WTC11 (cell line): ENCODE results near the gene GALT. TPM values are rescaled to one million over a fixed set of nuclear protein-coding genes. Genes with fewer than 3 reads are reported as not detected.
"Not testable (repeated sequence)": the region's sequence is repeated elsewhere in the genome, so short reads cannot be mapped to it uniquely, and the experiment has no call there.

ENCODE experiments used
- ATAC-seq: fragments of 200-7000 bp; cut with Tn5 transposase; 2 replicates; pipeline ENCODE4 v1.10.0; 2021; ENCODE audit warnings: mild to moderate bottlenecking, moderate library complexity
- CTCF ChIA-PET: fragments of 300-600 bp; sonication (Branson Sonifier 250); formaldehyde crosslinking; loops from one replicate; lab custom pipeline; 2021; ENCODE audit warnings: antibody characterized with exemption; lab: Charles Lee
- POLR2A ChIA-PET: fragments of 350-600 bp; sonication (Branson Sonifier 250); formaldehyde crosslinking; loops from one replicate; lab custom pipeline; 2021; ENCODE audit warnings: antibody characterized with exemption; lab: Charles Lee
- DNase-seq: peaks from one replicate; pipeline ENCODE4 v3.0.0; 2021; ENCODE audit warnings: low spot score
- H3K27ac Mint-ChIP-seq: 2 replicates; pipeline ENCODE4 v1.8.0; 2021; ENCODE audit warnings: mixed read lengths
- H3K27me3 Mint-ChIP-seq: 2 replicates; pipeline ENCODE4 v1.8.0; 2021; ENCODE audit warnings: low read depth, mild to moderate bottlenecking, moderate library complexity, mixed read lengths
- H3K36me3 Mint-ChIP-seq: 2 replicates; pipeline ENCODE4 v1.8.0; 2021; ENCODE audit warnings: mixed read lengths
- H3K4me1 Mint-ChIP-seq: 2 replicates; pipeline ENCODE4 v1.8.0; 2022; ENCODE audit warnings: mixed read lengths
- H3K4me3 Mint-ChIP-seq: 2 replicates; pipeline ENCODE4 v1.8.0; 2021; ENCODE audit warnings: mild to moderate bottlenecking, moderate library complexity, mixed read lengths
- H3K9me3 Mint-ChIP-seq: 2 replicates; pipeline ENCODE4 v1.8.0; 2021; ENCODE audit warnings: mixed read lengths
- AR ChIP-seq: fragments of 250-450 bp; sonication (Bioruptor Pico); IDR thresholded peaks from 2 replicates; pipeline ENCODE4 v1.9.0; 2021; ENCODE audit warnings: mild to moderate bottlenecking
- ATF1 ChIP-seq: sonication (generic); formaldehyde crosslinking; IDR thresholded peaks from 2 replicates; pipeline ENCODE4 v1.8.1; 2023; ENCODE audit warnings: mild to moderate bottlenecking, moderate library complexity, missing genetic modification reagents
- ATF6 ChIP-seq: sonication (generic); formaldehyde crosslinking; IDR thresholded peaks from 2 replicates; pipeline ENCODE4 v1.8.1; 2023; ENCODE audit warnings: mild to moderate bottlenecking, missing genetic modification reagents
- EMX1 ChIP-seq: fragments of 250-450 bp; sonication (Bioruptor Pico); IDR thresholded peaks from 2 replicates; pipeline ENCODE4 v1.8.0; 2021; ENCODE audit warnings: mild to moderate bottlenecking
- FOXK1 ChIP-seq: sonication (generic); formaldehyde crosslinking; IDR thresholded peaks from 2 replicates; pipeline ENCODE4 v1.8.0; 2022; ENCODE audit warnings: mild to moderate bottlenecking, moderate library complexity, missing genetic modification reagents
- FOXP1 ChIP-seq: sonication (generic); formaldehyde crosslinking; IDR thresholded peaks from 2 replicates; pipeline ENCODE4 v1.8.0; 2022; ENCODE audit warnings: missing genetic modification reagents, mild to moderate bottlenecking, moderate library complexity, borderline replicate concordance
- GTF2I ChIP-seq: fragments of 250-450 bp; sonication (Bioruptor Pico); conservative IDR thresholded peaks from 2 replicates; pipeline ENCODE4 v1.4.0; 2021; ENCODE audit warnings: mild to moderate bottlenecking
- HMGA2 ChIP-seq: fragments of 250-450 bp; sonication (Bioruptor Pico); IDR thresholded peaks from 2 replicates; pipeline ENCODE4 v1.4.0; 2021; ENCODE audit warnings: mild to moderate bottlenecking, moderate library complexity
- HMGXB4 ChIP-seq: sonication (generic); formaldehyde crosslinking; IDR thresholded peaks from 2 replicates; pipeline ENCODE4 v1.8.1; 2023; ENCODE audit warnings: mild to moderate bottlenecking, moderate library complexity, missing genetic modification reagents
- JUN ChIP-seq: sonication (generic); formaldehyde crosslinking; IDR thresholded peaks from 2 replicates; pipeline ENCODE4 v1.8.0; 2023; ENCODE audit warnings: mild to moderate bottlenecking, missing genetic modification reagents
- MLX ChIP-seq: sonication (generic); formaldehyde crosslinking; IDR thresholded peaks from 2 replicates; pipeline ENCODE4 v1.8.1; 2023; ENCODE audit warnings: mild to moderate bottlenecking, missing genetic modification reagents, moderate library complexity
- MXD4 ChIP-seq: fragments of 250-450 bp; sonication (Bioruptor Pico); IDR thresholded peaks from 2 replicates; pipeline ENCODE4 v1.8.0; 2021; ENCODE audit warnings: mild to moderate bottlenecking, moderate library complexity, borderline replicate concordance
- MYBL2 ChIP-seq: sonication (generic); formaldehyde crosslinking; IDR thresholded peaks from 2 replicates; pipeline ENCODE4 v1.8.1; 2023; ENCODE audit warnings: mild to moderate bottlenecking, moderate library complexity, missing genetic modification reagents
- NFYB ChIP-seq: sonication (generic); formaldehyde crosslinking; conservative IDR thresholded peaks from 2 replicates; pipeline ENCODE4 v1.8.0; 2022; ENCODE audit warnings: low read depth, missing genetic modification reagents
- SMAD3 ChIP-seq: sonication (generic); formaldehyde crosslinking; IDR thresholded peaks from 2 replicates; pipeline ENCODE4 v1.8.0; 2022; ENCODE audit warnings: missing genetic modification reagents, mild to moderate bottlenecking, borderline replicate concordance
- SOX15 ChIP-seq: fragments of 250-450 bp; sonication (Bioruptor Pico); IDR thresholded peaks from 2 replicates; pipeline ENCODE4 v1.9.0; 2021; ENCODE audit warnings: mild to moderate bottlenecking
- USF2 ChIP-seq: sonication (generic); formaldehyde crosslinking; IDR thresholded peaks from 2 replicates; pipeline ENCODE4 v1.8.1; 2023; ENCODE audit warnings: mild to moderate bottlenecking, missing genetic modification reagents, moderate library complexity
- ZNF263 ChIP-seq: sonication (generic); formaldehyde crosslinking; IDR thresholded peaks from 2 replicates; pipeline ENCODE4 v1.8.1; 2022; ENCODE audit warnings: low read depth, mild to moderate bottlenecking, moderate library complexity, missing genetic modification reagents
- ZNF416 ChIP-seq: fragments of 250-450 bp; sonication (Bioruptor Pico); IDR thresholded peaks from 2 replicates; pipeline ENCODE4 v1.9.0; 2021; ENCODE audit warnings: mild to moderate bottlenecking, inconsistent platforms
- total RNA-seq: library from RNA; stranded (reverse); gene quantifications from 3 replicates; pipeline ENCODE4 v1.2.3, GENCODE V29; 2021

Gene GALT
- total RNA-seq, 1 experiment from 2014 or later = 39.7 TPM

GRCh38 chr9:34637356-34638137 lies 8.9 kb upstream of the GALT start, which contains the start of gene SIGMAR1 (continued):
- TF ChIP-seq USF2 (CRISPR knock-in tag) (peak; percentile 26), FOXK1 (CRISPR knock-in tag) (peak; percentile 72), ATF6 (CRISPR knock-in tag) (no peak), NFYB (CRISPR knock-in tag) (peak; percentile 92), FOXP1 (CRISPR knock-in tag) (peak; percentile 91), MLX (CRISPR knock-in tag) (no peak; the same call in 1 of the 2 replicates), SMAD3 (CRISPR knock-in tag) (peak; percentile 67; the same call in 1 of the 2 replicates), MYBL2 (CRISPR knock-in tag) (no peak), ZNF416 (no peak), SOX15 (CRISPR knock-in tag) (no peak), GTF2I (CRISPR knock-in tag) (no peak), JUN (CRISPR knock-in tag) (no peak; the same call in 1 of the 2 replicates), ZNF263 (CRISPR knock-in tag) (peak; percentile 49; the same call in 1 of the 2 replicates), EMX1 (CRISPR knock-in tag) (no peak), HMGA2 (CRISPR knock-in tag) (no peak), ATF1 (CRISPR knock-in tag) (peak; percentile 82), HMGXB4 (peak; percentile 97)

GRCh38 chr9:34638138-34638445 lies 8.4 kb upstream of the GALT start:
- Mint-ChIP-seq H3K4me3 (peak overlapping the region; percentile 83), H3K27me3 (peaks cover 7% of the 10 kb centered on the region), H3K36me3 (peaks cover 4% of the 10 kb centered on the region)
- ATAC-seq (no peak), DNase-seq (no peak)
- CTCF ChIA-PET = interaction anchor here (0.7 to 6.7 kb wide), 18 partner anchors 8 to 234 kb away, joined by 3 to 94 read pairs (median 9); partner anchors contain the start of genes ARID3C, CCL27, CNTFR and DCTN3
- TF ChIP-seq AR (CRISPR knock-in tag) (no peak), MXD4 (CRISPR knock-in tag) (no peak)
- TF ChIP-seq, all 79 proteins: peak for 0
- peak overlapping the region; percentile 3 for H3K27ac Mint-ChIP-seq
- POLR2A ChIA-PET = interaction anchor here (0.5 to 2.1 kb wide), 8 partner anchors 9 to 1058 kb away, joined by 3 to 25 read pairs (median 3); partner anchors contain the start of genes DCTN3, GALT and RPP25L
- H3K4me1 Mint-ChIP-seq = peaks cover 22% of the 10 kb centered on the region
- no peaks in the 10 kb centered on the region for H3K9me3 Mint-ChIP-seq

GRCh38 chr9:34639322-34639721 lies 7.2 kb upstream of the GALT start:
- DNase-seq, ATAC-seq, POLR2A ChIA-PET, H3K36me3 Mint-ChIP-seq, H3K9me3 Mint-ChIP-seq, H3K27me3 Mint-ChIP-seq, H3K4me3 Mint-ChIP-seq, H3K27ac Mint-ChIP-seq: not testable (repeated sequence)
- H3K4me1 Mint-ChIP-seq = peaks cover 22% of the 10 kb centered on the region
- CTCF ChIA-PET = interaction anchor here (0.7 to 6.7 kb wide), 7 partner anchors 7 to 1551 kb away, joined by 3 to 94 read pairs (median 6); partner anchors contain the start of genes CCL19, CCL27, GALT and IL11RA
